GM18517 (cell line): Measurements from ENCODE around the gene RCOR3.
"Not testable (repeated sequence)": the region's sequence is repeated elsewhere in the genome, so short reads cannot be mapped to it uniquely, and the experiment has no call there.

Source experiments
- ATAC-seq: cut with Tn5 transposase; IDR thresholded peaks from one replicate; pipeline ENCODE4 v1.9.1; 2021; ENCODE audit warnings: mild to moderate bottlenecking, moderate library complexity; ENCODE audit not compliant: unreplicated experiment

Gene RCOR3

GRCh38 chr1:211258756-211259637, at the start of gene RCOR3:
Gene RCOR3, plus strand, starts transcription at chr1:211259366. Its CDS starts 195 bp downstream, at chr1:211259561.
- peak; percentile 57 for ATAC-seq

- no peak for ATAC-seq
Observed at GRCh38 chr1:211210052-211210451, 49.1 kb upstream of the RCOR3 start.

GRCh38 chr1:211210965-211211364, 48.2 kb upstream of the RCOR3 start:
- no peak for ATAC-seq

GRCh38 chr1:211213702-211214101, 45.5 kb upstream of the RCOR3 start:
- ATAC-seq: no peak

GRCh38 chr1:211215577-211215976, 43.6 kb upstream of the RCOR3 start:
- ATAC-seq: no peak

- ATAC-seq: no peak
Observed at GRCh38 chr1:211217392-211217791, 41.8 kb upstream of the RCOR3 start.

GRCh38 chr1:211222469-211223234, 36.5 kb upstream of the RCOR3 start:
- not testable (repeated sequence) for ATAC-seq

GRCh38 chr1:211228573-211229364, 30.4 kb upstream of the RCOR3 start:
- ATAC-seq: not testable (repeated sequence)

- no peak for ATAC-seq
Observed at GRCh38 chr1:211229365-211229759, 29.8 kb upstream of the RCOR3 start.

- ATAC-seq: no peak
Observed at GRCh38 chr1:211231873-211232272, 27.3 kb upstream of the RCOR3 start.

GRCh38 chr1:211236633-211237320, 22.4 kb upstream of the RCOR3 start:
- no peak for ATAC-seq

- no peak for ATAC-seq
Observed at GRCh38 chr1:211237579-211237978, 21.6 kb upstream of the RCOR3 start.

- ATAC-seq: not testable (repeated sequence)
Observed at GRCh38 chr1:211240567-211240966, 18.6 kb upstream of the RCOR3 start.

GRCh38 chr1:211241071-211241470, 18.1 kb upstream of the RCOR3 start:
- no peak for ATAC-seq

GRCh38 chr1:211243639-211244038, 15.5 kb upstream of the RCOR3 start:
- ATAC-seq: not testable (repeated sequence)

- not testable (repeated sequence) for ATAC-seq
Observed at GRCh38 chr1:211246583-211246982, 12.6 kb upstream of the RCOR3 start.

GRCh38 chr1:211247921-211248320, 11.2 kb upstream of the RCOR3 start:
- no peak for ATAC-seq

- not testable (repeated sequence) for ATAC-seq
Observed at GRCh38 chr1:211249611-211250010, 9.6 kb upstream of the RCOR3 start.

GRCh38 chr1:211257826-211258225, 1.3 kb upstream of the RCOR3 start:
- ATAC-seq: no peak

- ATAC-seq: peak; percentile 31
Observed at GRCh38 chr1:211258310-211258755, 833 bp upstream of the RCOR3 start.
